Esophagus (tissue), 2 donors: ENCODE data around the gene EXT2. TPM values are rescaled to one million over a fixed set of nuclear protein-coding genes. Genes with fewer than 3 reads are reported as not detected.

Experiments
- H3K27ac ChIP-seq, 2 donors: one replicate each; pipeline ENCODE4 v1.5.1; 2013; ENCODE audit warnings: low read depth in 2 of 2, mild to moderate bottlenecking in 2 of 2, inconsistent platforms in 1 of 2, low read length in 1 of 2, moderate library complexity in 1 of 2
- H3K27me3 ChIP-seq, 2 donors: one replicate each; pipeline ENCODE4 v1.6.1; 2013; ENCODE audit warnings: low read length in 2 of 2, control low read depth in 1 of 2, mild to moderate bottlenecking in 1 of 2; ENCODE audit not compliant: insufficient read depth in 2 of 2, control insufficient read depth in 1 of 2
- H3K36me3 ChIP-seq, 2 donors: one replicate each; pipeline ENCODE4 v1.6.1; 2013; ENCODE audit warnings: low read length in 1 of 2; ENCODE audit not compliant: control insufficient read depth in 2 of 2, insufficient read depth in 2 of 2
- H3K4me1 ChIP-seq, 2 donors: one replicate each; pipeline ENCODE4 v1.6.1; 2013; ENCODE audit warnings: low read length in 1 of 2; ENCODE audit not compliant: control insufficient read depth in 2 of 2, insufficient read depth in 2 of 2
- H3K4me3 ChIP-seq, 2 donors: one replicate each; pipeline ENCODE4 v1.5.1; 2013; ENCODE audit warnings: low read length in 2 of 2, mild to moderate bottlenecking in 2 of 2, low read depth in 1 of 2, moderate library complexity in 1 of 2
- H3K9me3 ChIP-seq, 2 donors: one replicate each; pipeline ENCODE4 v1.6.1; 2013; ENCODE audit warnings: mild to moderate bottlenecking in 2 of 2, low read depth in 1 of 2, low read length in 1 of 2, moderate library complexity in 1 of 2; ENCODE audit not compliant: control insufficient read depth in 2 of 2, insufficient read depth in 1 of 2
- WGBS, 2 donors: extraction: QIAGEN DNeasy Blood & Tissue Kit; methylation state at CpG; one replicate each; pipeline ENCODE4 v1.1.7; 2013; 5-methylcytosine and 5-hydroxymethylcytosine counted together
- polyA plus RNA-seq, 2 donors: library from polyadenylated mRNA; stranded (reverse); fragments of 200-250 nt; gene quantifications; one replicate each; pipeline ENCODE4 v1.2.3, GENCODE V29; 2013
- donor health status: healthy with polysubstance abuse.
- donor health status: Bipolar disorder and iron deficiency.

EXT2 gene
- polyA plus RNA-seq, 2 donors = 13.5 to 16.4 TPM

- Histone ChIP-seq H3K4me1 (no peaks in the 10 kb centered on the region), H3K9me3 (no peaks in the 10 kb centered on the region), H3K36me3 (no peaks in the 10 kb centered on the region), H3K27ac (no peak overlapping the region), H3K4me3 (no peak overlapping the region), H3K27me3 (no peaks in the 10 kb centered on the region)
- 82 to 88% methylated on average over 4 of the region's 4 CpGs for WGBS, 2 donors
Observed at GRCh38 chr11:44219830-44220796, 124.6 kb downstream of the EXT2 start.

- Histone ChIP-seq H3K27me3 (no peaks in the 10 kb centered on the region), H3K36me3 (no peaks in the 10 kb centered on the region), H3K4me3 (no peak overlapping the region), H3K27ac (no peak overlapping the region), H3K9me3 (no peaks in the 10 kb centered on the region), H3K4me1 (no peaks in the 10 kb centered on the region)
- WGBS, 2 donors = 75 to 78% methylated on average over 3 of the region's 3 CpGs
Observed at GRCh38 chr11:44221456-44221855, 126.0 kb downstream of the EXT2 start.

- H3K27ac ChIP-seq = no peak overlapping the region
- 78 to 79% methylated on average over 2 of the region's 2 CpGs for WGBS, 2 donors
- no peaks in the 10 kb centered on the region for H3K4me1 ChIP-seq
- H3K4me3 ChIP-seq = no peak overlapping the region
- H3K36me3 ChIP-seq = no peaks in the 10 kb centered on the region
- H3K27me3 ChIP-seq = no peaks in the 10 kb centered on the region
- no peaks in the 10 kb centered on the region for H3K9me3 ChIP-seq
Observed at GRCh38 chr11:44221992-44222391, 126.5 kb downstream of the EXT2 start.

- Histone ChIP-seq H3K27ac (no peak overlapping the region), H3K27me3 (no peaks in the 10 kb centered on the region)
Observed at GRCh38 chr11:44223238-44223637, 127.8 kb downstream of the EXT2 start.

GRCh38 chr11:44224867-44225501 lies 129.5 kb downstream of the EXT2 start:
- H3K36me3 ChIP-seq = peaks cover 0 to under 1% of the 10 kb centered on the region in 2 donors
- no peaks in the 10 kb centered on the region for H3K4me1 ChIP-seq
- no peak overlapping the region for H3K4me3 ChIP-seq
- H3K9me3 ChIP-seq = no peaks in the 10 kb centered on the region
- WGBS, 2 donors = 88 to 91% methylated on average over 3 of the region's 3 CpGs
- H3K27me3 ChIP-seq = no peaks in the 10 kb centered on the region
- no peak overlapping the region for H3K27ac ChIP-seq

More at GRCh38 chr11:44223238-44223637, 127.8 kb downstream of the EXT2 start:
- H3K4me3 ChIP-seq = no peak overlapping the region
- no peaks in the 10 kb centered on the region for H3K9me3 ChIP-seq
- H3K36me3 ChIP-seq = no peaks in the 10 kb centered on the region
- H3K4me1 ChIP-seq = no peaks in the 10 kb centered on the region

GRCh38 chr11:44226490-44226889 lies 131.0 kb downstream of the EXT2 start:
- peaks cover 0 to 2% of the 10 kb centered on the region in 2 donors for H3K36me3 ChIP-seq
- H3K4me1 ChIP-seq = no peaks in the 10 kb centered on the region
- H3K9me3 ChIP-seq = no peaks in the 10 kb centered on the region
- no peak overlapping the region for H3K4me3 ChIP-seq
- H3K27me3 ChIP-seq = no peaks in the 10 kb centered on the region
- 76 to 78% methylated on average over 2 of the region's 2 CpGs for WGBS, 2 donors
- no peak overlapping the region for H3K27ac ChIP-seq

- H3K27me3 ChIP-seq = no peaks in the 10 kb centered on the region
- 60 to 88% methylated on average over 4 of the region's 4 CpGs for WGBS, 2 donors
- peaks cover 0 to 2% of the 10 kb centered on the region in 2 donors for H3K36me3 ChIP-seq
- no peaks in the 10 kb centered on the region for H3K4me1 ChIP-seq
- H3K4me3 ChIP-seq = no peak overlapping the region
- no peak overlapping the region for H3K27ac ChIP-seq
- H3K9me3 ChIP-seq = no peaks in the 10 kb centered on the region
Observed at GRCh38 chr11:44226945-44227344, 131.5 kb downstream of the EXT2 start.

GRCh38 chr11:44228379-44228778 lies 132.9 kb downstream of the EXT2 start:
- no peaks in the 10 kb centered on the region for H3K27me3 ChIP-seq
- no peak overlapping the region for H3K27ac ChIP-seq
- H3K9me3 ChIP-seq = no peaks in the 10 kb centered on the region
- H3K4me3 ChIP-seq = no peak overlapping the region
- H3K36me3 ChIP-seq = peaks cover 0 to 2% of the 10 kb centered on the region in 2 donors
- no peaks in the 10 kb centered on the region for H3K4me1 ChIP-seq
- 91 to 92% methylated on average over 6 of the region's 6 CpGs for WGBS, 2 donors

- Histone ChIP-seq H3K9me3 (no peaks in the 10 kb centered on the region), H3K4me3 (no peak overlapping the region), H3K36me3 (peaks cover 0 to 2% of the 10 kb centered on the region in 2 donors), H3K27me3 (no peaks in the 10 kb centered on the region), H3K4me1 (no peaks in the 10 kb centered on the region), H3K27ac (no peak overlapping the region)
- WGBS, 2 donors = 73 to 76% methylated on average over 4 of the region's 4 CpGs
Observed at GRCh38 chr11:44229098-44229497, 133.6 kb downstream of the EXT2 start.
